Smooth muscle cell (in vitro differentiated cells): Measurements from ENCODE around the gene HOXB7. TPM values are rescaled to one million over a fixed set of nuclear protein-coding genes. Genes with fewer than 3 reads are reported as not detected.
A peak's percentile ranks its signal among the peaks of the same experiment; 100 is the strongest.

Experiments used
- DNase-seq: peaks from one replicate; lab custom pipeline; 2025; ENCODE audit not compliant: unreplicated experiment; lab: John Stamatoyannopoulos, UW
- H2AFZ ChIP-seq: fragments of 200-600 bp; sonication (generic); 2 replicates; pipeline ENCODE4 v1.6.0; 2016; ENCODE audit warnings: antibody characterized with exemption, low read depth, mild to moderate bottlenecking
- H3F3A ChIP-seq: fragments of 200-600 bp; sonication (generic); 2 replicates; pipeline ENCODE4 v1.6.0; 2017; ENCODE audit warnings: antibody characterized with exemption, low read depth
- H3K27ac ChIP-seq: fragments of 200-600 bp; sonication (generic); 2 replicates; pipeline ENCODE4 v1.5.1; 2016; ENCODE audit warnings: low read depth, mild to moderate bottlenecking
- H3K27me3 ChIP-seq: fragments of 200-600 bp; sonication (generic); 2 replicates; pipeline ENCODE4 v1.6.1; 2016; ENCODE audit warnings: low read depth, mild to moderate bottlenecking
- H3K36me3 ChIP-seq: fragments of 200-600 bp; sonication (generic); 2 replicates; pipeline ENCODE4 v1.5.1; 2016; ENCODE audit warnings: low read depth
- H3K4me1 ChIP-seq: fragments of 200-600 bp; sonication (generic); 2 replicates; pipeline ENCODE4 v1.5.1; 2016; ENCODE audit warnings: low read depth
- H3K4me2 ChIP-seq: fragments of 200-600 bp; sonication (generic); 2 replicates; pipeline ENCODE4 v1.6.0; 2016; ENCODE audit warnings: mild to moderate bottlenecking
- H3K4me3 ChIP-seq: fragments of 200-600 bp; sonication (generic); 2 replicates; pipeline ENCODE4 v1.5.1; 2016; ENCODE audit warnings: mild to moderate bottlenecking
- H3K79me2 ChIP-seq: fragments of 200-600 bp; sonication (generic); 2 replicates; pipeline ENCODE4 v1.6.0; 2016; ENCODE audit warnings: low read depth, mild to moderate bottlenecking
- H3K9ac ChIP-seq: fragments of 200-600 bp; sonication (generic); 2 replicates; pipeline ENCODE4 v1.6.0; 2016; ENCODE audit warnings: low read depth
- H3K9me3 ChIP-seq: fragments of 200-600 bp; sonication (generic); replicated peaks from 2 replicates; pipeline ENCODE4 v1.5.1; 2016; ENCODE audit warnings: low read depth
- H4K20me1 ChIP-seq: fragments of 200-600 bp; sonication (generic); 2 replicates; pipeline ENCODE4 v1.6.0; 2016; ENCODE audit warnings: low read depth
- WGBS: methylation state at CpG from one replicate; pipeline ENCODE4 v1.1.7; 2016; ENCODE audit warnings: low lambda C conversion rate; 5-methylcytosine and 5-hydroxymethylcytosine counted together
- polyA plus RNA-seq: library from polyadenylated mRNA; unstranded; fragments of >200 nt; fragmentation: Nextera tagmentation; extraction: Ambion mirVana; gene quantifications from 2 replicates; pipeline ENCODE4 v1.2.1, GENCODE V29; 2016
- total RNA-seq: library from RNA; depleted of rRNA; stranded (reverse); fragments of >200 nt; gene quantifications from 2 replicates; pipeline ENCODE4 v1.2.3, GENCODE V29; 2014
- TF ChIP-seq, protein P1 (sequence below): fragments of 200-600 bp; sonication (generic); IDR thresholded peaks from 2 replicates; pipeline ENCODE4 v1.5.1; 2017; ENCODE audit warnings: borderline replicate concordance, mild to moderate bottlenecking, antibody characterized with exemption; ENCODE audit not compliant: insufficient read depth, poor library complexity, severe bottlenecking

HOXB7 gene
- total and polyA plus RNA-seq, 2 experiments from 2014 or later, result 16.1 to 29.7 TPM

DNA sequence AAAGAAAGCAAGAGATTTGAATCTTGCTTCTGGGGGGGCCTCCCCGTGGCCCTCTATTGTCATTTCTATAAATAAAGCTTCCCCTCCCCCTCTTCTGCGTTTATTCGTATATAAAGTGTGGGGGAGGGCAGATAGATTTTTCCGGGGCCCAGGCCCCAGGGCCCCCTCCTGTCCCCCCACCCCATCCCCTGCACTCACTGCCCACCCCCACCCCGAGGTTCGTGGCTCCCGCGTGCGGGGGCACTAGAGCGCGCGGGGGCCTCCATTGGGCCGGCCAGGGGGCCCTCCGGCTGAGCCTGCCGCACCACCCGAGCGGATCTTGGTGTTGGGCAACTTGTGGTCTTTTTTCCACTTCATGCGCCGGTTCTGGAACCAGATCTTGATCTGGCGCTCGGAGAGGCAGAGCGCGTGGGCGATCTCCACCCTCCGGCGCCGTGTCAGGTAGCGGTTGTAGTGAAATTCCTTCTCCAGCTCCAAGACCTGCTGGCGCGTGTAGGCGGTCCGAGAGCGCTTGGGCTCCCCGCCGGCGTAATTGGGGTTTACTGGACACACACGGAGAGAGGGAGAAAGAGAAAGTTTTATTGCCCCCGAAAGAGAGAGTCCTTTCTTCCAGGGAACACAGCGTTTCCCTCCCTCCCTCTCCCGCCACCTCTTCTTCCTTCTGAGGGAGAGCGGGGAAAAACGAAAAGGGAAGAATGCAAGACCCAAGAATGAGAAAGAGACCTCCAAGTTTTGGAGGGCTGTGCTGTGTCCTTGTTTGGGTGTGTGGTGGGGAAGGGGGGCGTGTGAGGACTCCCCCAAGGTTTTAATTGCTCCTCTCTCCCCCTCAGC is 34.1 kb downstream of the HOXB7 start:
- Histone ChIP-seq H2AFZ (no peak overlapping the region), H3K27ac (no peak overlapping the region), H3K4me1 (peaks cover 7% of the 10 kb centered on the region), H3K9ac (no peak overlapping the region), H3K79me2 (peaks cover 47% of the 10 kb centered on the region), H3K36me3 (no peaks in the 10 kb centered on the region), H3F3A (no peaks in the 10 kb centered on the region), H3K4me2 (peak overlapping the region; percentile 90), H4K20me1 (peaks cover 97% of the 10 kb centered on the region), H3K9me3 (no peaks in the 10 kb centered on the region), H3K27me3 (peaks cover 88% of the 10 kb centered on the region), H3K4me3 (peak overlapping the region; percentile 53)
- DNase-seq, result no peak
- WGBS, result 13% methylated on average over 41 of the region's 43 CpGs
- TF ChIP-seq, protein P1, sequence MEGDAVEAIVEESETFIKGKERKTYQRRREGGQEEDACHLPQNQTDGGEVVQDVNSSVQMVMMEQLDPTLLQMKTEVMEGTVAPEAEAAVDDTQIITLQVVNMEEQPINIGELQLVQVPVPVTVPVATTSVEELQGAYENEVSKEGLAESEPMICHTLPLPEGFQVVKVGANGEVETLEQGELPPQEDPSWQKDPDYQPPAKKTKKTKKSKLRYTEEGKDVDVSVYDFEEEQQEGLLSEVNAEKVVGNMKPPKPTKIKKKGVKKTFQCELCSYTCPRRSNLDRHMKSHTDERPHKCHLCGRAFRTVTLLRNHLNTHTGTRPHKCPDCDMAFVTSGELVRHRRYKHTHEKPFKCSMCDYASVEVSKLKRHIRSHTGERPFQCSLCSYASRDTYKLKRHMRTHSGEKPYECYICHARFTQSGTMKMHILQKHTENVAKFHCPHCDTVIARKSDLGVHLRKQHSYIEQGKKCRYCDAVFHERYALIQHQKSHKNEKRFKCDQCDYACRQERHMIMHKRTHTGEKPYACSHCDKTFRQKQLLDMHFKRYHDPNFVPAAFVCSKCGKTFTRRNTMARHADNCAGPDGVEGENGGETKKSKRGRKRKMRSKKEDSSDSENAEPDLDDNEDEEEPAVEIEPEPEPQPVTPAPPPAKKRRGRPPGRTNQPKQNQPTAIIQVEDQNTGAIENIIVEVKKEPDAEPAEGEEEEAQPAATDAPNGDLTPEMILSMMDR, result no peak

DNA sequence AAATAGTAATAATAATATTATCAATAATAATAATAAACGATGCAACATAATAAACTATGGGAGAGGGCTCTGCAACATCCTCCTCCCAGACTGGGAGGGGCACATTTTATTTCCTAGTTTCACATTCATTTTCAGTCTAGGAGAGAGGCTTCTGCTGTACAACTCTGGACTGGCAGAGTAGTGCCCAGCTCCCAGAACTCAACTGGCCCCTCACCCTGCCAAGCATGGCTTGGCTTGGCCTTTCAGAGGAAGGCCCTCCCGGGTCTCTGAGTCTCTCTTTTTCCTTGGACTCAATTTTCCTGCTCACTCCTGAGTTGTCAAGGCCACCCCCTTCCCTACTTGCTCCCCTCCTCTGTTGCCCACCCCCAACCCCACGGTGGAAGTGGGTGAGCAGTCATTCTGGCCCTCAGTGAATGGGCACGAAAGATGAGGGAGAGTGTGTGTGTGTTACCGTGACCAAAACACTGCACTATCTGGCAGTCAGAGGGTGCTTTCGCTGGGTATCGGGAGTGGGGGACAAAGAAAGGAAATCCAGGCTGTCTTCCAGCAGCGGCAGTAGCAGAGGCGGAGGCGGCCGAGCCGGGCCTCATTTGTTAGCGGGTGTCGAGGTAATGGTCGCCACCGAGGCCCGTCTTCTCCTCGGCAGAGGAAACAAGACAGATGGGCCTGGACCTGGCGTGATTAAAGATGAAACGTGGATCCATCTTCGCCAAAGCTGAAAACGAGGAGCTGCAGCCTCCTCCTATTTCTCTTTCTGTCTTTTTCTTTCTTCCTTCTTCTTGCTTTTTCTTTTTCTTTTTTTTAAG is 34.9 kb downstream of the HOXB7 start:
- Histone ChIP-seq H3K36me3 (no peaks in the 10 kb centered on the region), H3K9me3 (no peaks in the 10 kb centered on the region), H3K4me3 (no peak overlapping the region), H3K4me2 (peak overlapping the region; percentile 90), H3K4me1 (peaks cover 7% of the 10 kb centered on the region), H3F3A (no peaks in the 10 kb centered on the region), H3K79me2 (peaks cover 40% of the 10 kb centered on the region), H3K27ac (no peak overlapping the region), H2AFZ (no peak overlapping the region), H3K9ac (no peak overlapping the region), H4K20me1 (peaks cover 97% of the 10 kb centered on the region), H3K27me3 (peaks cover 88% of the 10 kb centered on the region)
- 61% methylated on average over 22 of the region's 22 CpGs for WGBS
- DNase-seq, result no peak
- TF ChIP-seq, protein P1, result no peak

DNA sequence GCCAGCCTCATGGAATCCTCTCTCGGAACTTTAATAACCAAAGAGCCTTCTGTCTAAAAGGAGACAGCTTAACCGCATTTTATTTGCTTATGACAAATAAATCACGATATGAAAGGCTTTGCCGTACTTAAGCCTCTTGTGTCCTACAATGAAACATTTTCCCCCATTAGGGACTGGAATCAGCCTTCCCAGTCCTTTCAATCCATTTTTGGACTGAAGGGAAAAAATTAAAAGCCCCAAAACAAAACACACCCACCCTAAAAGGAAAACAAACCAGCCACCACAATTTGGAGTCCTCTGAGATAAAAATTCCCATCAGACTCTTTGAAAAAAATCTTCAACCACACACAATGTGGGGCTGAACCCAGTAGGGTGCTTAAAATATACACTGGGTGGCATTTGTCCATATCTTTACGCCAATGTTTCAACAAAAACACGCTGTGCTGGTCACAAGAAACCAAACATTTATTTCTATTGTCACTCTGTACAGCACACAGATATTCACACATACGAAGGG is 35.7 kb downstream of the HOXB7 start:
- DNase-seq, result no peak
- 61% methylated on average over 7 of the region's 7 CpGs for WGBS
- Histone ChIP-seq H3K4me1 (peaks cover 11% of the 10 kb centered on the region), H3K27ac (peak overlapping the region; percentile 1), H3K27me3 (peaks cover 88% of the 10 kb centered on the region), H4K20me1 (peaks cover 97% of the 10 kb centered on the region), H3K79me2 (peaks cover 46% of the 10 kb centered on the region), H2AFZ (no peak overlapping the region), H3K9ac (no peak overlapping the region), H3K36me3 (no peaks in the 10 kb centered on the region), H3K4me3 (no peak overlapping the region), H3K4me2 (peak overlapping the region; percentile 36), H3F3A (no peaks in the 10 kb centered on the region), H3K9me3 (no peaks in the 10 kb centered on the region)
- TF ChIP-seq, protein P1, result no peak
